MCF 10A (cell line): ENCODE data around the gene FGF6. TPM values are rescaled to one million over a fixed set of nuclear protein-coding genes. Genes with fewer than 3 reads are reported as not detected.

ENCODE experiments used
- BruUV-seq: library from RNA; stranded (reverse); fragments of 400-500 nt; replicated peaks from 2 replicates; lab custom pipeline; 2021; lab: Mats Ljungman, UMichigan
- CTCF ChIA-PET: fragments of 300-600 bp; sonication (Branson Sonifier 250); formaldehyde crosslinking; extraction: SDS; loops from one replicate; lab custom pipeline; 2021; ENCODE audit warnings: antibody characterized with exemption, inconsistent platforms; lab: Yijun Ruan, JAX
- POLR2A ChIA-PET: fragments of 300-600, 350-650 bp; sonication (Branson Sonifier 250); formaldehyde crosslinking; extraction: SDS; loops from one replicate; lab custom pipeline; 2020; ENCODE audit warnings: antibody characterized with exemption, inconsistent platforms; lab: Yijun Ruan, JAX
- DNase-seq: peaks from one replicate; pipeline ENCODE4 v3.0.0-alpha.2; 2018; ENCODE audit not compliant: unreplicated experiment
- H3K27ac Mint-ChIP-seq: one replicate; pipeline ENCODE4 v1.8.0; 2022; ENCODE audit warnings: mild to moderate bottlenecking, low read depth, mixed read lengths; ENCODE audit not compliant: unreplicated experiment
- H3K27me3 Mint-ChIP-seq: one replicate; pipeline ENCODE4 v1.8.0; 2022; ENCODE audit warnings: mixed read lengths; ENCODE audit not compliant: insufficient read depth, unreplicated experiment
- H3K36me3 Mint-ChIP-seq: one replicate; pipeline ENCODE4 v1.8.0; 2022; ENCODE audit warnings: mild to moderate bottlenecking, moderate library complexity, mixed read lengths; ENCODE audit not compliant: insufficient read depth, unreplicated experiment
- H3K4me1 Mint-ChIP-seq: one replicate; pipeline ENCODE4 v1.8.0; 2022; ENCODE audit warnings: mixed read lengths; ENCODE audit not compliant: insufficient read depth, unreplicated experiment
- H3K4me3 Mint-ChIP-seq: one replicate; pipeline ENCODE4 v1.8.0; 2022; ENCODE audit warnings: mild to moderate bottlenecking, moderate library complexity, mixed read lengths; ENCODE audit not compliant: unreplicated experiment
- H3K9me3 Mint-ChIP-seq: one replicate; pipeline ENCODE4 v1.8.0; 2022; ENCODE audit warnings: mixed read lengths; ENCODE audit not compliant: unreplicated experiment
- CTCF ChIP-seq: fragments of 200-600 bp; IDR thresholded peaks from one replicate; pipeline ENCODE4 v1.8.0; 2022; ENCODE audit warnings: antibody characterized with exemption, mild to moderate bottlenecking; ENCODE audit not compliant: unreplicated experiment
- intact Hi-C: fragments of 100-400 bp; cut with micrococcal nuclease; formaldehyde crosslinking; loops from 2 replicates; pipeline ENCODE4 v1.14.1; 2022
- total RNA-seq: library from RNA; stranded (reverse); gene quantifications from 2 replicates; pipeline ENCODE4 v1.2.3, GENCODE V29; 2022

The FGF6 gene
- total RNA-seq, 1 experiment from 2014 or later: not detected

GRCh38 chr12:4441355-4442335 is 4.0 kb downstream of the FGF6 start:
- TF ChIP-seq CTCF: no peak
- no TSS peak for BruUV-seq
- Mint-ChIP-seq H3K27me3 (peaks cover 29% of the 10 kb centered on the region), H3K27ac (no peak overlapping the region), H3K4me1 (no peaks in the 10 kb centered on the region), H3K9me3 (no peaks in the 10 kb centered on the region), H3K4me3 (no peak overlapping the region), H3K36me3 (no peaks in the 10 kb centered on the region)
- intact Hi-C loops: no loop called here
- DNase-seq: no peak
- ChIA-PET CTCF (interaction anchor here (0.6 to 1.2 kb wide), 3 partner anchors 21 to 314 kb away, joined by 3 read pairs; no protein-coding TSS in a partner anchor), POLR2A (interaction anchor here (0.6 kb wide), 1 partner anchor 107 kb away, joined by 4 read pairs; no protein-coding TSS in a partner anchor)

- H3K4me1 Mint-ChIP-seq: no peaks in the 10 kb centered on the region
- intact Hi-C loops: no loop called here
- H3K27ac Mint-ChIP-seq: no peak overlapping the region
- H3K4me3 Mint-ChIP-seq: no peak overlapping the region
- TF ChIP-seq CTCF: no peak
- DNase-seq: no peak
- no peaks in the 10 kb centered on the region for H3K36me3 Mint-ChIP-seq
- ChIA-PET POLR2A (no interaction called here), CTCF (interaction anchor here (0.6 to 0.9 kb wide), 2 partner anchors 20 to 88 kb away, joined by 3 to 4 read pairs; no protein-coding TSS in a partner anchor)
- H3K9me3 Mint-ChIP-seq: no peaks in the 10 kb centered on the region
- peaks cover 29% of the 10 kb centered on the region for H3K27me3 Mint-ChIP-seq
- no TSS peak for BruUV-seq
Observed at GRCh38 chr12:4440187-4440941, 5.3 kb downstream of the FGF6 start.

GRCh38 chr12:4439736-4440135 is 5.9 kb downstream of the FGF6 start:
- no peaks in the 10 kb centered on the region for H3K9me3 Mint-ChIP-seq
- no TSS peak for BruUV-seq
- no peaks in the 10 kb centered on the region for H3K4me1 Mint-ChIP-seq
- peaks cover 29% of the 10 kb centered on the region for H3K27me3 Mint-ChIP-seq
- H3K4me3 Mint-ChIP-seq: no peak overlapping the region
- intact Hi-C loops: no loop called here
- DNase-seq: no peak
- ChIA-PET CTCF (interaction anchor here (0.9 kb wide), 1 partner anchor 19 kb away, joined by 4 read pairs; no protein-coding TSS in a partner anchor), POLR2A (no interaction called here)
- TF ChIP-seq CTCF: no peak
- no peaks in the 10 kb centered on the region for H3K36me3 Mint-ChIP-seq
- H3K27ac Mint-ChIP-seq: no peak overlapping the region
